ENCODE data around the gene S100A12. TPM values are rescaled to one million over a fixed set of nuclear protein-coding genes. Genes with fewer than 3 reads are reported as not detected.

S100A12 gene
- total RNA-seq, 2 donors from 2014 or later: 0.85 TPM; not detected in 1

DNA sequence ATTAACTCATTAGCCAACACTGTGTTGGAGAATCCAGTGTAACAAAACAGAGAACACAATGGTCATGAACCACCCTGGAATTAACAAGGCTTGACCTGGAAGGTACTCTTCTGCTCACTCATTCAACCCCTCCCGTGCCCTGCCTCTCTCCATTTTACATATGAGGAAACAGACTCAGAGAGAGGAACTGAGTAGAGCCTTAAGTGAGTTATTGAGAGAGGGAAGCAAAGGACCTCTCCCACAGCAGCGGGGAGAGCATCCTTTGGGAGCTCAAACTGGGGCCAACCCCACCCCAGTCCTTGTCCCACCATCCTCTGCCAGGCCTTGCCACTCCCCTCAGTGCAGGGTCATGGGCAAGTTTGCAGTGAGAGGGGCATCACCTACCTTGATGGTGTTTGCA lies 1.4 kb downstream of the S100A12 start:
- intact Hi-C loops (cut with DNase I, micrococcal nuclease): no loop called here
- ATAC-seq: no peak
- no peak for DNase-seq

DNA sequence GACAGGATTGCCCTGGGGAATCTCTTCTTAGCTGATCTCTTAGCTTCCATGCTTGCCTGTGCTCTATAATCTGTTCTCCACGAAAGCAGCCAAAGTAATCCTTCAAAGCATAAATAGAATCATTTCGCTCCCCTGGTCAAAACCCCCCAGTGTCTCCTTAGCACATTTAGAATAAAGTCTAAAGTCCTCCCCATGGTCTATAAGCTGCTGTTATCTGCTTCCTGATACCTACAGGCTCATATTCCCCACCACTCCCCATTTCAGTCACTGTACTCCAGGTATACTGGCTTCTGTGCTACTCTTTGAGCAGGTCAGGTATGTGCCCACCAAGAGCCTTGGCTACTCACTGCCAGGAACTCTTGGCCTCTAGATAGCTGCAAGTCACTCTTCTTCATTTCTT lies 2.9 kb downstream of the S100A12 start:
- intact Hi-C loops (cut with DNase I, micrococcal nuclease): no loop called here
- ATAC-seq (no peak), DNase-seq (no peak)

DNA sequence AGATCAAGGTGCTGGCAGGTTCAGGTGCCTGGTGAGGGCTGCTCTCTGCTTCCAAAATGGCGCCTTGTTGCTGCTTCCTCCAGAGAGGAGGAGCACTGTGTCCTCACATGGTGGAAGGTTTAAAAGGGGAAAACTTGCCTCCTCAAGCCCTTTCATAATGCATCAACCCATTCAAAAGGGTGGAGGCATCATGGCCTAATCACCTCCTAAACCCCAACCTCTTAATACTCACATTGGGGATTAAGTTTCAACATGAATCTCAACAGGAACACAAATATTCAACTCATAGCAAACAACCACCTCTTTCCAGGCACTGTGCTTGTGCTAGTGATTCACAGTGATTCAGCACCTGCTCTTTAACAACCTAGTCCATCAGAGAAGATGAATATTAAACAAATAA lies 4.2 kb downstream of the S100A12 start:
- intact Hi-C loops (cut with DNase I, micrococcal nuclease): no loop called here
- no peak for ATAC-seq

DNA sequence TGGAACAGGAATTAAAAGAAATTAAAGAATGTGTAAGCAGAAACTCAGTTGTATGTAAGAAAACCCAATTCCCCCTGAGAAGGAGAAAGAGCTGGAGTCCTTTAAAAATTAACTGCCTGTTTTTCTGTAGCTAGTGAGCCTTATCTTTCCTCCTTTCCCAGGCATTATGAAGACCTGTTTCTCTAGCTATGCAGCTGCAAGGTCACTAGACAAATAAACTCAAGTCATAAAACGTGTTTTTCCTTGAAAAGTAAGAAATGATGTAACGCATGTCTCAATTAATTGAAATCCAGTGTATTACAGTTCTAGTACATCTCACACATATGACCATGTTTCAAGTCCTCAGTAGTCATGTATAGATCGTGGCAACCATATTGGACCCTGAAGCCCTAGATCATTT lies 5.3 kb downstream of the S100A12 start:
- no peak for DNase-seq
- no peak for ATAC-seq
- intact Hi-C loops (cut with DNase I, micrococcal nuclease): no loop called here

More for the DNA sequence above, 4.2 kb downstream of the S100A12 start:
- DNase-seq: no peak

DNA sequence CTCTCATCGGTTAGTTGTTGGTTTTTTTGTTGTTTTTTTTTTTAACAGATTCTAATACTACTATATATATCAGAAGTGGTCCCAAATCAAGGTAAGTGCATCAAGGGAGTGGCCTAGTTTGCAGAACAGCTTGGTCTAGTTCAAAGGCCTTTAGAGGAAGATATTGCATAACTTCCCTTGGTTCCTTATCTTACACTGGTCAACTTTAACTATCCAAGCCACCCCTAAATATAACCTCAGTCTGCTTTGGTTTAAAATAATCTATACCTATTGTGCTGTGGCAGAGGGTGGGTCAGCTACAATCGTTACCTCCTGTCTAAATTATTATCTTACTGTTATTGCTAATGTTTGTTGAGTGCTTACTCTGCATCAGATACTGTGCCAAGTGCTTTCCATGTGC lies 6.9 kb downstream of the S100A12 start:
- intact Hi-C loops (cut with DNase I, micrococcal nuclease): no loop called here
- no peak for DNase-seq
- ATAC-seq: no peak

DNA sequence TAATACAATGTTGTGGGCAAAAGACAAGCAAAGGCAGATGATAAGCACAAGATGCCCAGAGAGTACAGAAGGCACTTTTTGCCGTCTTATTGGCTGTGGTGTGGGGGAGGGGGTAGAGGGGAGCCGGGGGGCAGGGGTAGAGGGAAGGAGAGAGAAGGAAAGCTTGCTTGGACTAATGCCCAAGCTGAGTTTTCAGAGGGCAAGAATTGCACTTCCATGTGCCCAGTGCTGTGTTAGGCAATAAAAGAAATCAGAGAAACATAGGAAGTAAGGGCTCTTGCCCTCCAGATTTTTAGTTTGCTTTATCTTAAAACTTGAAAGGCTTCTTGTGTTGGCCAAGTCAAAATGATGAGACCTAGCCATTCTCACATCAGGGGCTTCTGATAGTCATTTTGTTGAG lies 8.3 kb downstream of the S100A12 start:
- ATAC-seq (no peak), DNase-seq (no peak)
- intact Hi-C loops (cut with DNase I, micrococcal nuclease): no loop called here

DNA sequence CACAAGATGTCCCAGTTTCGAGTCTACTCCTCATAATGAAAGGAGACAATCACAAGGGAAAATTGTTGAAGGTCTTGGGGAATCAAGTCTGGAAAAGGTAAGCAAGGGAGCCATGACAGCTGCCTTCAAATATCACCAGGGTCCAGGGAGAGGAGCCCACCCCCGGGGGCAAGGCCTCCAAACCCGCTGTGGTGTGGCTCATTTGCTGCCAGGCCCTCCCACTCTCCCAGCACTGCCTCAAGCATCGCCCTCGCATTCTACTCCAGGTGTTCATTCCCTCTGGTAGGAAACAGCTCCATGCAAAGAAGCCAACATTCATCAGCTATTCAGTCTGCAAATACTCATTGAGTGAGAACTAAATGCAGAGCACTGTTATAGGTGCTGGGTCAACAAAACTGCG lies 9.2 kb downstream of the S100A12 start:
- DNase-seq (no peak), ATAC-seq (no peak)
- intact Hi-C loops (cut with DNase I, micrococcal nuclease): no loop called here

DNA sequence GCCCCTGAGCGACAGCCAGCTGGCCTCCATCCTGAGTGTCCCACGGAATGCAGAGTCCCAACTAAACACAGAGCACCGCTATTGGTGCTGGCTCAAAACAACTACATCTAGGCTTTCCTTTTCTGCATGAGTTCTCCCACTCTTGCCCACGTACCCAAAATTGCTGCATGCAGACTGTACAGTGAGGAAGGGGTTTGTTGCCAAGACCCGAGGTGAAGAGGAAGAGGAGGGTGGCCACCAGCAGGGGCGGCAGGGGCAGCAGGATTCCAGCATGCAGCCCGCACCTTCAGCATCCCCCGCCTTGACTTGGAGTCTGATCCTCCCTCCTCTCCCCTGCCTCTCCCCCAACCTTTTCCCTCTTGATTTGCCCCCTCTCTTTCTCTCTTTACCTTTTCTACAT lies 9.7 kb downstream of the S100A12 start:
- DNase-seq: no peak
- intact Hi-C loops (cut with DNase I, micrococcal nuclease): no loop called here
- ATAC-seq: no peak

DNA sequence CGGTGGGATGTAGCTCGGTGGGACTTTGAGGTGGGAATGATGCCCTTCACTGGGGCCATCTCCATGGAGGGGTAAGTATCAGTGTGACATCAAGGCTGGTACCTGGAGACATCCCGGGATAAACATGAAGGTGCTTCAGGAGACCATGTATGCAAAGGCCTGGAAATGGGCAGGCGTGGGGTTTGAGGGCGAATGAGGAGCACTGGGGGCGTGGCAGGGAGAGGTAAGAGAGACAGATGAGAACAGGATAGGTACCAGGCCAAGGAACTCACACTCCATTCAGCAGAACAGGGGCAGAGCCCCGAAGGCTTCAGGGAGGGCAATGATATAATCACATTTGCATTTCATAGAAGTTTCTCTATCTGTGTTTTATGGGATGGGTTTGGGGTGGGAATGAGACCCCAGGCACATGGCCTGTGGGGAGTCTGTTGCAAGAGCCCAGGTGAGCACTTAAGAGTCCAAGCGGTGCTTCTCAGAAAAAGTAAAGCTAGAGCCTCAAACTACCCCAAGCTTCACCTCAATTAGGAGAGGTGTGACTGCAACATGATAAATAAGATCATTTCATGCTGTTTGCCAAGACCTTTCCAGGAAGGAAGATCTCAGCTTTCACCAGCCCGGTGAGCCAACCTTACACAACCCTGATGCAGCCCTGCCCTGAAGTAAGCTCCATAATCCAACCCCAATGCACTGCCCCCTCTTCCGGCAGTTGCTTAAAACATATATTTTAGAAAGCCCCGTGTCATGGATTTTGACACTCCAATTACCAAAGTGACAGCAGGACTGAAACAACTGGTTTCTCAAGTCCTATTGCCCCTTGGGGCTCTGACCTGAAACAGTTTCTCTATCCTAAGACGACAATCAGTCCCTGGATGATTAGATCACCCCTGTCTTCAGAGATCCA lies 10.4 kb downstream of the S100A12 start:
- ATAC-seq (no peak), DNase-seq (no peak)
- intact Hi-C loops (cut with DNase I, micrococcal nuclease): no loop called here

DNA sequence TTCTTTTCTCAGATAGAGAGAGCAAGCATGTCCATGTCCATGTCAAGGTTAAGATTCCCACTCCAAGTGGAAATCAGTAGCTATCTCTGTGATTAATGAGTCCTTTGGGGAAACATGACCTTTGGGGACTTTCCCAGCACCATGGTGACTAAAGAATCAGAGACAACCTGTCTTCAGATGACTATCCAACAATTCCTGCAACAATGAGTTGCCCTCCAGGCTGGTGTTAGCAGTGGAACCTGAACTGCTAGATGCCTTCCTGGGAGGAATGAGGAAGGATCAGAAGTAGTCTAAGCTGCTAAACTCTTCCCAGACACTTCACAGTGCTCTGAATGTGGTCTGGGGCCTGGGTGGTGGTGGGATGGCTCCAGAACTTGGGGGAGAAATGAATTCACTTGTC lies 11.3 kb downstream of the S100A12 start:
- ATAC-seq (no peak), DNase-seq (no peak)
- intact Hi-C loops (cut with DNase I, micrococcal nuclease): no loop called here

DNA sequence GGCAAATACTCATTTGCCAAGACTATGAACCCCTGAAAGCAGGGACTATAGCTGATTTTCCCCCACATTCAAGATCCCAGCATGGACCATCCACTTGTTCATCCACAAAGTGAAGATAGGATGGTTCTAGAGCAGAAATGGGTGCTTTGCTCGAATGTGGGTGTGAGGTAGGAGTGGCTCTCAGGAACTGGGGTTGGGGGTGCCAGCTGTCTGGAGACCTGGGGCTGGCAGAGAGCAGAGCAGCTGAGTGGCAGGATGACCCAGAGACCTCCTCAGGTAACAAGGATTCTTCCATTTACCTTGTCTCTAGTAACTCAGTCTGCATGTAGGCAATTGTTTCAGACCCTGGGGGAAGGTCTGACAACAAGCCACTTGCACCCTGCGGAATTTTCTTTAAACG lies 11.8 kb downstream of the S100A12 start:
- no peak for ATAC-seq
- DNase-seq: no peak
- intact Hi-C loops (cut with DNase I, micrococcal nuclease): no loop called here

DNA sequence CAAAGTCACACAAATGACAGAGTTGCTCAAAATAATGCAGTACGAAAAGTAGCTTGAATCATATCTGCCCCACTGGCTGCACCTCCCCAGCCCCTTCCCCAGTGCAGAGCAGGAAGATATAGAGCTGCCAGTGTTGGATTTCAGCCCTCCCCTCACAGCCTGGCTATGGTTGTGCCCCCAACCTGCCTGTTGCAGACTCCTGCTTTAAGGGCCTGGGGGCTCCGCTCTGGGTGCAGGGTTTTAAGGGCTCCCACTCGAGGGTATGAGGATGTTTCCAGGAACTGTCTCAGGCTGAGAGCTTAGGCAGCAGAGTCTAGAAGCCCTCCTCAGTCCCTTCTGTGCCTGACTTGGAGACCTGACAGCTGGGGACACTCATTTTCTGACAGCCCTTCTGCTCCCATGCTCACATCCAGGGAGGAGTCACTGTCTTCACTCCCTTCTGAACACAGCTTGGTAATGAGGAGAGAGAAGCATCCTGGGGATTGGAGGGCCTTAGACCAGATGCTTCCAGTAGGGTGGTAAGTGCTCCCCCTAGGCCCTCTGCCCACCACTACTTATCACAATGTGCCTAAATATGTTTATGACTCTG lies 13.1 kb downstream of the S100A12 start:
- ATAC-seq: no peak
- intact Hi-C loops (cut with DNase I, micrococcal nuclease): no loop called here
- no peak for DNase-seq

DNA sequence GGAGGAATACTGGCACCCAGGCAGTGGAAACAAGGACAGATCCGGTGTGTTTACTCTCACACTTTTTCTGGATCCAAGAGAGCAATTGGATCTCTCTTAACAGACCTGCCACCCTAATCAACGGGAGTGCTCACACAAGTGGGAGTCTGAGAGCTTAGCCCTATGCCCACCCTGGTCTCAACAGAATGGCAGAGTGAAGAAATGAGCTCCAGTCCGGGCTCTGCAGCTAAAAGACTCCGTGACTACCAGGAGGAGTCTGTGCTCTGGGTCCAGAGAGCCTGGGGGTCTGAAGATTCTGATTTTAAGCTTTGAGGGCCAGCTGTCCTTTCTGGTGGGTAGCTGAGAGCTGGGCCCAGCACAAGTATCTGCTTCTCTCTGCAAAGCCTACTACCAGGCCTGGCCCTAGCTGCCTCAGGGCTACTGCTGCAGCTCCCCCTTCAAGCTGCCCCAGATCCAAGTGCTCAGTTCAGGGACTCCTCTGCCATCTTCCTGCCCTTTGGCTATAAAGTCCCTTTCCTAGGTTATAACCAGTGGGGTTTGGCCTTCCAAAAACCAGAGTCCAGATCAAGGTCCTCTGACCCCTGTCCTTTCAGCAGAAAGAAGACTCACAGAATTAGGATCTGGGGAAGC lies 13.8 kb downstream of the S100A12 start:
- ATAC-seq (no peak), DNase-seq (no peak)
- intact Hi-C loops (cut with DNase I, micrococcal nuclease): no loop called here

DNA sequence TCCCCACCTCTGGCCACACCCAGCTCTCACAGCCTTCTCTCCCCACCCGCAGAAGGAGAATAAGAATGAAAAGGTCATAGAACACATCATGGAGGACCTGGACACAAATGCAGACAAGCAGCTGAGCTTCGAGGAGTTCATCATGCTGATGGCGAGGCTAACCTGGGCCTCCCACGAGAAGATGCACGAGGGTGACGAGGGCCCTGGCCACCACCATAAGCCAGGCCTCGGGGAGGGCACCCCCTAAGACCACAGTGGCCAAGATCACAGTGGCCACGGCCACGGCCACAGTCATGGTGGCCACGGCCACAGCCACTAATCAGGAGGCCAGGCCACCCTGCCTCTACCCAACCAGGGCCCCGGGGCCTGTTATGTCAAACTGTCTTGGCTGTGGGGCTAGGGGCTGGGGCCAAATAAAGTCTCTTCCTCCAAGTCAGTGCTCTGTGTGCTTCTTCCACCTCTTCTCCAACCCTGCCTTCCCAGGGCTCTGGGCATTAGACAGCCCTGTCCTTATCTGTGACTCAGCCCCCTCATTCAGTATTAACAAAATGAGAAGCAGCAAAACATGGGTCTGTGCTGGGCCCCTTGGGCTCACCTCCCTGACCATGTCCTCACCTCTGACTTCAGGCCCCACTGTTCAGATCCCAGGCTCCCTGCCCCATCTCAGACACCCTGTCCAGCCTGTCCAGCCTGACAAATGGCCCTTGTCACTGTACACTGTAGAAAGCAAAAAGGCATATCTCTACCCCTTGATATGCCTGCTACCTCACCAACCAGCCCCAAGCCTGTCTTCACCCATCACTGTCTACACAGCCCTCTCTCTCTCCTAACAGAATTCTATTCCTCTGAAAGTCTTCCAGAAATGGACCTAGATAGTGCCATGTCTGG lies 14.6 kb downstream of the S100A12 start:
- DNase-seq (no peak), ATAC-seq (no peak)
- intact Hi-C loops (cut with DNase I, micrococcal nuclease): no loop called here

DNA sequence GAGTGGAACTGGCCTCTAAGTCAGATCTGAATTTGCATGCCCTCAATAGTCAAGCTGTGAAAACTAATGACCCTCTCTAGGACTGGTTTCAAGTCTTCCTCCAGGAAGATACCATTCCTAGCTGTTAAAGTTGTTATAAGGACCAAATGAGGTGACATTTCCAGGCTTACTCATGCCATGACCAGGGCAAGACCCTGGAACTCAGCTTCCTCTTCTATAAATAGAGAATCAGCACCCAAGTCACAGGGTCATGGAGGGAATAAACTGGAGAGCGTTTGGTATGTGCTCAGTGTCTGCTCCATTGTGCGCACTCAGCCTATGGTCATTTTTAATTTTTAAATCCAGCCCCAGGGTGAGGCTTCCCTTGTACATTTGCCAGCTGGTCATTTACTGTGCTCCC lies 15.2 kb downstream of the S100A12 start:
- ATAC-seq: peak; percentile 49
- no peak for DNase-seq
- intact Hi-C loops (cut with DNase I, micrococcal nuclease): no loop called here

DNA sequence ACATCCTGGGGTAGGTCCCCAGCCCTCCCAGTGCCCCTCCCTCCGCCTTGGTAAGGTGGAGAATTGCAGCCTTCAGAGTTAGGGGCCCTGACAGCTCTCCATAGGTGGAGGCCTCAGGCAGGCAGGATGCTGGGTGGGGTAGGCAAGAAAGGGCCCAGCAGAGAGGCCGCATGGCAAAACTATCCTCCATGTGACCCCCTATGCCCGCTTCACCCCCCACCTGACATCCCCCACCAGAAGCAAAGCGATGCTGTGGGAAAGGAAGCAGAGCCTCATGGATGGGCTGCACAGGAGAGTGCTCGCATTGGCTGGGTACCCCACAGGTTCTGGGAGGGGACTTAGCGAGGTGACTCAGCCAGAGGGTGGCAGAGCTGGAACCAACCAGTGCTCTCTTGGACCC lies 16.2 kb downstream of the S100A12 start:
- intact Hi-C loops (cut with DNase I, micrococcal nuclease): loop anchor here in 1 of 2 donors (10.0 kb wide), 1 partner anchor 136 kb away; no protein-coding TSS in a partner anchor
- ATAC-seq: no peak
- DNase-seq: no peak

DNA sequence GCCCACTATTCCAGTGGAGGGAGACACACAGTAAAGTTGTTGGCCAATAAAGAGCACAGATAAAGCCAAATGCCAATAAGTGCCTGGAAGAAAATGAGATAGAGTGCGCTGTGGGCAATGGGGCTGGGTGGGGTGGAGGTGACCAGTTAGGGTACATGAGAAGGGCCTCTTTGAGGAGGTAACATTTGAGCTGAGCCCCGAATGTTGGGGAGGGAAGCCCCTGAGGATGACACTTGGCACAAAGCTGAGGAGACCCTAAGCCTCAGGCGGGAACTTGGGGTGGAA lies 16.8 kb downstream of the S100A12 start:
- ATAC-seq (no peak), DNase-seq (no peak)
- intact Hi-C loops (cut with DNase I, micrococcal nuclease): loop anchor here in 1 of 2 donors (10.0 kb wide), 1 partner anchor 136 kb away; no protein-coding TSS in a partner anchor

DNA sequence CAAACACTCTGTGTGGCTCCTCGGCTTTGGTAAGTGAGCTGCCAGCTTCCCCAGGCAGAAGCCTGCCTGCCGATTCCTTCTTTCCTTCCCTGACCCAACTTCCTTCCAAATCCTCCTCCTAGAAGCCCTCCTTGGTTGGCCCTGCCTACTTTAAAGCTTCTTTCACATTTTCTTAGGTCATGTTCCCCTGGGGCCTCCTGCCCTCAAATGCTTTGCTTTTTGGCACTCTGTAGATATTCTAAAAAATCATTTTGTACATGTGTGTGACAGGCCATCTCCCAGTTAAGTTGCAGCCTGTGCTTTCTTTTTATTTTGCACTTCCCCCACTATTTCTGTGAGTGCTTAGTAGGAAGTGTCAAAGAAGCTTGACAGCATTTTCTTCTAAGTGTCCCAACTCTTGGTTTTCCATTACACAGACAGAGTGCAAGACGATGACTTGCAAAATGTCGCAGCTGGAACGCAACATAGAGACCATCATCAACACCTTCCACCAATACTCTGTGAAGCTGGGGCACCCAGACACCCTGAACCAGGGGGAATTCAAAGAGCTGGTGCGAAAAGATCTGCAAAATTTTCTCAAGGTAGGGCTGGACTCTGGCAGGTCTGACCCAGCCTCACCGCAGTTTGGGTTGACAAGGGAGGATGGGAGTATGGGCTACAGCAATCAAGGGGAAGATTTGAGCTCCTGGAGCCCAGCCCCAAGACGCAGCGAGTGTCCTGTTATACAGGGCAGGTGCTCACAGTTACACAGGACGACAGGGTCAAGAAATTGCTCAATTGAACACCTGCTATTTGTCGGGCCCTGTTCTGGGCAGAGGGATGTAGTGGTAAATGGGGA lies 17.3 kb downstream of the S100A12 start, which contains the start of gene S100A9:
S100A9 (plus strand) TSS at position 2 of the 838 bp plus-strand sequence; CDS start at position 432, 430 bp downstream.
- intact Hi-C loops (cut with DNase I, micrococcal nuclease): loop anchor here in 1 of 2 donors (10.0 kb wide), 1 partner anchor 137 kb away; no protein-coding TSS in a partner anchor
- DNase-seq (no peak), ATAC-seq (no peak)

Measured in left colon (tissue), 2 donors.